Erythroblast (primary cell): ENCODE measurements around the gene NUDCD3.

Experiments
- GATA1 ChIP-seq: IDR thresholded peaks from 2 replicates; pipeline ENCODE4 v1.6.1; 2011; ENCODE audit warnings: low read depth, mild to moderate bottlenecking, control low read depth, low read length, moderate library complexity
- POLR2A ChIP-seq: IDR thresholded peaks from 2 replicates; pipeline ENCODE4 v1.6.1; 2011; ENCODE audit warnings: mild to moderate bottlenecking, low read length

DNA sequence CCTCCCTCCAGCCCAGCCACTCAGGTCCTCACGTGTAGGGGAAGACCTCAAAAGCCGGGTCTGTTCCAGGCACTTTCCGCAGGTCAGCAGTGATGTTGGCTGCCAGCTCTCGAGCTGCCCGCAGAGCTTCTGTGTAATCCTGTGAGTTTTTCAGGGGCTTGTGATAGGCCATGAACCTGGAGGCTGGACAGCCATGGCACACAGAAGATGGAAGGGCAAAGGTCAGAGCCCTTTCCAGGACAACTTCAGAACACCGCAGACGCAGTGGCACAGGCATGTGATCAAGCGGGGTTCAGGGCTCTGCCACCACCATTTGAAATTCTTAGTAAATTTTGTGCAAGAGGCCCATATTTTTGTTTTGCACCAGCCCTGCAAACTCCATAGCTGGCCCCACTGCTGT is 26.7 kb upstream of the NUDCD3 start:
- no peak for TF ChIP-seq POLR2A
- no peak for TF ChIP-seq GATA1
